NCI-H774 (cell line): Measurements from ENCODE around the gene RNF168.
"Not testable (repeated sequence)": the region's sequence is repeated elsewhere in the genome, so short reads cannot be mapped to it uniquely, and the experiment has no call there.

Experiments used
- DNase-seq: peaks from one replicate; lab custom pipeline; 2025; lab: John Stamatoyannopoulos, UW

RNF168 gene

DNA sequence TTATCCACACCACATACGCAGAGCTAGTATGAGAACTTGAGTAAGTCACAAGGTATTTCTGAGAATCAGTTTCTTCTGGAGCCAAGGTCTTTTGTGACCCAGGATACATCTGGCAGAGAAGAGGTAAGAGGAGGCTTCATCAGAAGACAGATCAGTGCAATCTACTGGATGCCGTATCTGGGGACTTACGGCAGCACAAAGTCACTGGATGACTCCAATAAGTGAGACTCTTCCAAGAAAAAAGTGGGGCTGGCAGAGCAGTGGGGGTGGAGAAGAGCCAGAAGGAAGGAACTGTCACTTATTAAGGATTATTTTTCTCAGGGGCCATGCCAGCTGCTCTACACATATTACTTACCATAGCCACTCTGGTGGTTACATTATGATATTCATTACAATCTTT is 39.8 kb downstream of the RNF168 start:
- DNase-seq, result no peak

DNA sequence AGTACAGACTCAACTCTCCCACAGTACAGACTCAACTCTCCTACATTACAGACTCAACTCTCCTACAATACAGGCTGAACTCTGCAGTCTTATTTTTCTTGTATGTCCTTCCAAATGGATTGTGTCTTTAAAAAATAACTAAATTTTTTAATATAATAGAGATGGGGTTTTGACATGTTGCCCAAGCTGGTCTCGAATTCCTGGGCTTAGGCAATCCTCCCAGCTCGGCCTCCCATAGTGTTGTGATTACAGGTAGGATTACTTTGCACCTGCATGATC is 40.2 kb downstream of the RNF168 start:
- no peak for DNase-seq

DNA sequence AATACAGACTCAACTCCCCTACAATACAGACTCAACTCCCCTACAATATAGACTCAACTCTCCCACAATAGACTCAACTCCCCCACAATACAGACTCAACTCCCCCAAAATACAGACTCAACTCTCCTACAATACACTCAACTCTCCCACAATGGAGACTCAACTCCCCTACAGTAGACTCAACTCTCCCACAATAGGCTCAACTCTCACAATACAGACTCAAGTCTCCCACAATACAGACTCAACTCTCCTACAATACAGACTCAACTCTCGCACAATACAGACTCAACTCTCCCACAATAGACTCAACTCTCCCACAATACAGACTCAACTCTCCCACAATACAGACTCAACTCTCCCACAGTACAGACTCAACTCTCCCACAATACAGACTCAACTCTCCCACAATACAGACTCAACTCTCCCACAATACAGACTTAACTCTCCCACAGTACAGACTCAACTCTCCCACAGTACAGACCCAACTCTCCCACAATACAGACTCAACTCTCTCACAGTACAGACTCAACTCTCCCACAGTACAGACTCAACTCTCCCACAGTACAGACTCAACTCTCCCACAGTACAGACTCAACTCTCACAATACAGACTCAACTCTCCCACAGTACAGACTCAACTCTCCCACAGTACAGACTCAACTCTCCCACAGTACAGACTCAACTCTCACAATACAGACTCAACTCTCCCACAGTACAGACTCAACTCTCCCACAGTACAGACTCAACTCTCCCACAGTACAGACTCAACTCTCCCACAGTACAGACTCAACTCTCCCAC is 40.7 kb downstream of the RNF168 start:
- not testable (repeated sequence) for DNase-seq

DNA sequence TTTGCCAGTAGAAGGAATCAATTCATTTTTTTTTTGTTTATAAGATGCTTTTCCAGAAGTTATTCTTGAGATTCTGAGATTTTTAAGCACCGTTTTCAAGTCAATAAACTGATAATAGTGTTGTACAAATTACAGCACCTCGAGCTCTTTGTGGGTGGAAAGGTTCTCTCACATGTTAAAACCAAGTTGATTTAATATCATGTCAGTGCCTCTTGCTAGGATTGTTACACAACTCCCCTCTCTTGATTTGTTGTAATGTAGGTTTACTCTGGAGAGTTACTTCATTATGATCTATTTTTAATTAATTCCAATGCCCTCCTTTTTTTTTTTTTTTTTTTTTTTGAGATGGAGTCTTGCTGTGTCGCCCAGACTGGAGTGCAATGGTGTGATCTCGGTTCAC is 45.5 kb downstream of the RNF168 start:
- no peak for DNase-seq

DNA sequence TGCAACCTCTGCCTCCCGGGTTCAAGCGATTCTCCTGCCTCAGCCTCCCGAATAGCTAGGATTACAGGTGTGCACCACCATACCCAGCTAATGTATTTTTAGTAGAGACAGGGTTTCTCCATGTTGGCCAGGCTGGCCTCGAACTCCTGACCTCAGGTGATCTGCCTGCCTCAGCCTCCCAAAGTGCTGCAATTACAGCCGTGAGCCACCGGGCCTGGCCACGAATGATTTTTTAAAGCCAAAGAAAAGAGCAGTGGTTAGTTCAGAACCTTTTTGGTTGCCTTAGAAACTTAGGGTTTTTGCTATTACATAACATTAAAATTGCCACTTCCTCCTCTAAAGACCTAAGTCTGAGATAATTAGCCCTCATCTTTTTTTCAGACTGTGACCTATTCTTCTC is 46.1 kb downstream of the RNF168 start:
- not testable (repeated sequence) for DNase-seq

DNA sequence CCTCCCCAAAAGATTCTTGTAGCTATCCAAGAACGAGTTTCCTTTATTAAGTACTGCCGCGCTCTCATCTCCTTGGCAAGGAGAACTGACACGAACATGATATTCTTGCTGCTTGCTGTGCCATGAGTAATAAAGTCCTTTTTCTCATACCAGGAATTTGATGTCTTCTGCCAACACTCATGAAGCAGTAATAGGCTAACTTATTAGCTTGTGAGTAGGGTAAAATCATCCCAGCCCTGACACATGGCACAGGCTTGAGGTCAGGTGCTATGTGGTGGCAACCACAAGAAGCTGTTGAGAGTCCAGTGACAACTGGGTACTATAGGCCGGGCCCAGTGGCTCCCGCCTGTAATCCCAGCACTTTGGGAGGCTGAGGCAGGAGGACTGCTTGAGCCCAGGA is 48.6 kb downstream of the RNF168 start:
- no peak for DNase-seq

DNA sequence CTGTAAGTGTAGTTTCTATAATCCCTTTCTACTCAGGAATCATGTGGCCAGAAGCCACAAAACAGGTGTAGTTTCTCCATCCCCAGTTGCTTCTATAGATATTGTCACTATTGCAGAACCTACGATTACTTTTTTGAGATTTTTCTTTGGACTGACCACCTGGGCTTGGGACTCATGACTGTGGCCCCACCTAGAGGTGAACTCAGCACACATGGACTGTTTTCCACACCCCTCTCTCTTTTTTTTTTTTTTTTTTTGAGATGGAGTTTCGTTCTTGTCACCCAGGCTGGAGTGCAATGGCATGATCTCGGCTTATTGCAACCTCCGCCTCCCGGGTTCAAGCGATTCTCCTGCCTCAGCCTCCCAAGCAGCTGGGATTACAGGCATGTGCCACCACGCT is 58.2 kb downstream of the RNF168 start:
- not testable (repeated sequence) for DNase-seq

DNA sequence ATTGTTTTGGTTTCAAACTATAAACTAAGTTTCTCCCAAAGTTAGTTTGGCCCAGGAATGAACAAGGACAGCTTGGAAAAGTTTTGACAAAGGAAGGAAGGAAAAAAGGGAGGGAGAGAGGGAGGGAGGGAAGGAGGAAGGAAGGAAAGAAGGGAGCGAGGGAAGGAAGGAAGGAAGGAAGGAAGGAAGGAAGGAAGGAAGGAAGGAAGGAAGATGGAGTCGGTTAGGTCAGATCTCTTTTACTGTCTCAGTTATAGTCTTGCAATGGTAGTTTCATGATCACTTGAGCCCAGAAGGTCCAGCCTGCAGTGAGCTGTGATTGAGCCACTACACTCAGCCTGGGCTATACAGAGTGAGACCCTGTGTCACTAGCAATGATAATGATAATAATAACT is 59.1 kb downstream of the RNF168 start:
- DNase-seq, result no peak

DNA sequence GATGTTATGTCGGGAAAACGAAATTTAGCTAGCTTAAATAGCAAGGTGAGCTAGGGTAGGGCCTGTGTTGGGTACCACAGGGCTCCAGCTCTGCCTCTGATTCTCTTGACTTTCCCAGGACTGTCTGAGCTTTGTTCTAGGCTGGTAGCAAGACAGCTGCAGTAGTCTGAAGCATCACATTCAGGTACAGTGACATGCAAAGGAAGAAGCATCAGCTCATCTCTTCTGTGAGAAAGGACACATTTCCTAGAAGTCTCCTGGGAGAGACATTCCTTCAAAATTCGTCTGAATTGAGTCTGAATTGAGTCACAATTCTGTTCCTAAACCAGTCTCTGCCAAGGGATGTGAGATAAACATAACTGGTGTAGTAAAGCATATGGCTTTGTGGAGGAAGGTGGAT is 62.9 kb downstream of the RNF168 start:
- DNase-seq, result no peak

DNA sequence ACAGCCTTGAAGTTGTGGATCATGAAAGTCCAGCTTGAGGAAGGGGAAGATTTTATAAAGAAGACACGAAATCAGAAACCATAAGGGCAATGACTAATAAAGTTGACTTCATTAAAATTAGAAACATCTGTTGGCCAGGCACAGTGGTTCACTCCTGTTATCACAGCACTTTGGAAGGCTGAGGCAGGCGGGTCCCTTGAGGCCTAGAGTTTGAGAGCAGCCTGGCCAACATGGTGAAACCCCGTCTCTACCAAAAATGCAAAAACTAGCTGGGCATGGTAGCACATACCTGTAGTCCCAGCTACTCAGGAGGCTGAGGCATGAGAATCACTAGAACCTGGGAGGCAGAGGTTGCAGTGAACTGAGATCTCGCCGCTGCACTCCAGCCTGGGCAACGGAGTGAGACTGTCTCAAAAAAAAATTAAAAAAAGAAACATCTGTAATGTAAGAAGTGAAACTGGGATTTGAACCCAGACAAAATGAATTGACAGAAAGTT is 63.5 kb downstream of the RNF168 start:
- no peak for DNase-seq

DNA sequence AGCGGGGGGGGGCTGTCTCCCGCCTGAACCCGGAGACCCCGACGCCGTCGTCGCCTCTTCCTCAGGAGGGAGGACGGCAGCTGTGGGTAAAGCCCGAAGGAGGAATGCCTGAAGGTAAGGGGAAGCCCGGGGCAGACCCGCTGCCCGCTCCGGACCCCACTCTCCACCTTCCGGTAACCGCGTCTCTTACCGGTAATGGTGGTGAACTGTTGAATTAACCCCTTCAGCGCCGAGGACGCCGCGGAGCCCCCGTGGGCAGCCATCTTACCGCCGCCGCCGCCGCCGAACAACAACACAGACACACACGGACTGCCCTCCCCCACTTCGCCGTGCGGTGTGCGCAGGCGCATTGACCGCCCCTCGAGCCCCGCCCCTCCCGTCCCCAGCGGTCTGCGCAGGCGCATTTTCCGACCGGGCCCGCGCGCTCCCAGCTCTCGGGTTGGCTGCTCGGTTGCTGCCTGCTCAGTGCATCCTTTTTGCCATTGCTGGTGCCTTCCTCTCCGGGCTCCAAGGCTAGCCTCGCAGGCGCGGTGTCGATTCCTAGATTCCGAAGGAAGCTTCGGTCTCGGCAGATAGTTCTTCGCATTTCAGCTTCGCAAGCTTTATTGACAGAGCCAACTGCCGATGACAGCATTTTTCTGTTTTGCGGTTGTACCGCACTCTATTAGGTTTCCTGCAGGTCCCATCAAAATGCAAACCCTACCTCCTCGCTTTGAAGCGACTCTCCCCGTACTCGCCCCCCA is 71.3 kb downstream of the RNF168 start, which contains the start of gene UBXN7:
TSS of gene UBXN7 (minus strand) at position 291 of the 743 bp plus-strand sequence. CDS start at position 263, 28 bp downstream.
- peak; percentile 97 for DNase-seq

DNA sequence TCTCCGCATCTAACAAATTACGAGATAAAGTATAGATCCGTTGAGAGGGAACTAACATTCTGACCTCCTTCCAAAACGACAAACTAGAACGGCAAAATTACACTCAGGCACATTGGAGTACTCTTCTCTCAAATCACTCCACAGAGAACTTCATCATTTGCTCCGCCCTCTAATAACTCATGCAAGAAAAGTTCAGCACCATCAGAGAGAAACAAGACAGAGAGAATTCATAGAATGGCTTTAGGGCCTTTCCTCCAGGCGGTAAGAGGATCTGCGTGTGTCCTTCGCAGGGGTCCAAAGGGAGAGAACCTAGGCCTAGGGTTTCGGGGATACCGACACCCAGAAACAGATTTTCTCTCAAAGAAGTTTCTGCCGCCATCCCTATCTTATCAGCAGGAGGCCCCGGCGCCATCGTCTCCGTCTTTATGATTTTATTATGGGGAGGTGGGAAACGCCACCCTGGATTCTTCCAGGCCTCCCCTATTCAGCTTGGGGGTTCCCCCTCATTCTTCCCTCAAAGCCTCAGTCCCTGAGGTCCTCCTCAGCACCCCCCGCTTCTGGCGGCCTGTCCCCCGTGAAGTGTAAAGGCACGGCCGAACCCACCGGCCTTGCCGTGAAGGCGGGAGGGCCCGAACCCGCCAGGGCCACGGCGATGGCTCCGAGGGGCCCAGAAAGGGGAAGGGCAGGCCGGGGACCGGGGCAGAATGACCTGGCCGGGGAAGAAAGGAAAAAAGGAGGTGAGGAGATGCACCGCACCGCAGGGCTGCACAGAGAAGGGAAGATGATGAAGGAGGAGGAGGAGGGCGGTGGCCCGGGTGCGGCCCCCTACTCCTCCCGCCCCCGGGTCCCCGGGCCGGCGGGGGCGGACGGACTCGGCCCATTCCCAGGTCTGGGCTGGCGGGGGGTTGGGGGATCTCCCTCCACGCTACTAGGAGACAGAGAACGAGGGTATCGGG is 72.1 kb downstream of the RNF168 start:
- no peak for DNase-seq

DNA sequence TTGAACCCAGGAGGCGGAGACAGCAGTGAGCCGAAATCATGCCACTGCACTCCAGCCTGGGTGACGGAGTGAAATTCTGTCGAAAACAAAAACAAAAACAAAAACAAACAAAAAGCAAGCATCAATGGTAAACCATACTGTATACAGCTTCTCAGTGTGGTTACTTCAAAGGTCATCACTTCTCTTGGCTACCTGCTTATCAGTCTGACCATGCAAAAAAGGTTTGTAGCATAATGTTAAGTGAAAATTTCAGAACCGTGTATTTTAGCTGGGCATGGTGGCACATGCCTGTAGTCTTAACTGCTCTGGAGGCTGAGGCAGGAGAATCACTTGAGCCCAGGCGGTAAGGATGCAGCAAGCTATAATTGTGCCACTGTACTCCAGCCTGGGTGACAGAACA is 75.5 kb downstream of the RNF168 start:
- DNase-seq, result no peak

DNA sequence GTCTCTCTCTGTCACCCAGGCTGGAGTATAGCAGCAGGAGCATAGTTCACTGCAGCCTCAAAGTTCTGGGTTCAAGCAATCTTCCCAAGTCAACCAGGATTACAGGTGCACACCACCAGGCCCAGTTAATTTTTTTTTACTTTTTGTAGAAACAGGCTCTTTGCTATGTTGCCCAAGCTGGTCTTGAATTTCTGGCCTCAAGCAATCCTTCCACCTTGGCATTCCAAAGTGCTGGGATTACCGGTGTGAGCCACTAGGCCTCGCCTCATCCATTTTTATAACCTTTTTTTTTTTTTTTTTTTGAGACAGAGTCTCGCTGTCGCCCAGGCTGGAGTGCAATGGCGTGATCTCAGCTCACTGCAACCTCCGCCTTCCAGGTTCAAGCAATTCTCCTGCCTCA is 79.1 kb downstream of the RNF168 start:
- DNase-seq, result not testable (repeated sequence)

DNA sequence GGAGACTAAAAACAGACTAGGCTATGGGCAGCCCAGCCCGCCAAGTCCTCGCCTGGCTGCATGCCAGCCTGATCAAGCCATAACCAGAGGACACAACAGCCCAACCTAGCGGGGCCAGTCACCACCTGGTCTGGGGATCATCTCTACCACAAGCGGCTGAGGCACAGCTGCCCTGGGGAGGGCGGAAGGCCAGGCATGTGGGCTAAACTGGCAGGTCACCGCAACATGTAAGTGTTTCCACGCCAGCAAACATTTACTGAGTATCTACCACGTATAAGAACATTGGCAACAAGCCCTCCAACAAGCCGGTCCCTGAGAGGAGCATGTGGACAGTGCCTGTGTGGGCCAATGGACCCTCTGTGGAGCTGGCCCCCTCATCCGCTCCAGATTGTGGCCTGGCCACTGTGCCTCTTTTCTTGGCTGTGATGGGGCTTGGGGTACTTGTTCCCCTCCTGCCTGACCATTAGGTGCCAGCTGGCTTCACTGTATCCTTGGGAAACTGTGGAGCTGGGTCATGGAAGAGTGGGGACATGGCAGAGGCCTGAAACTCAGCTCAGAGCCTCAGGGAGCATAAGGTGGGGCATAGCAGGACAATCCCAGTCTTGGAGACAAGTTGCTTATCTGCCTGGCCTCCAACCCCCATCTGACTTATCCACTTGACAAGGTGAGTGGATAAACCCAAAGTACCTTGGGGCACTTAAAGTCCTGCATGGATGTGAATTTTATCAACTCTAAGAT is 80.4 kb downstream of the RNF168 start:
- peak; percentile 85 for DNase-seq

DNA sequence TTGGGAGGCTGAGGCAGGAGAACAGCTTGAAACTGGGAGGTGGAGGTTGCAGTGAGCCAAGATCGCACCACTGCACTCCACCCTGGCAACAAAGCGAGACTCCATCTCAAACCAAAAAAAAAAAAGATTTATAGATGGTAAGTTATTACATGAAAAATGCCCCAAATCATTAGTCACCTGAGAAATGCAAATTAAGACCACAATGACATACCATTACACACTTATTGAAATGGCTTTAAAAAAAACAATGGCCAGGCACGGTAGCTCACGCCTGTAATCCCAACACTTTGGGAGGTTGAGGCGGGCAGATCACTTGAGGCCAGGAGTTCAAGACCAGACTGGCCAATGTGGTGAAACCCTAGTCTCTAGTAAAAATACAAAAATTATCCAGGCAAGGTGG is 81.9 kb downstream of the RNF168 start:
- DNase-seq, result not testable (repeated sequence)

DNA sequence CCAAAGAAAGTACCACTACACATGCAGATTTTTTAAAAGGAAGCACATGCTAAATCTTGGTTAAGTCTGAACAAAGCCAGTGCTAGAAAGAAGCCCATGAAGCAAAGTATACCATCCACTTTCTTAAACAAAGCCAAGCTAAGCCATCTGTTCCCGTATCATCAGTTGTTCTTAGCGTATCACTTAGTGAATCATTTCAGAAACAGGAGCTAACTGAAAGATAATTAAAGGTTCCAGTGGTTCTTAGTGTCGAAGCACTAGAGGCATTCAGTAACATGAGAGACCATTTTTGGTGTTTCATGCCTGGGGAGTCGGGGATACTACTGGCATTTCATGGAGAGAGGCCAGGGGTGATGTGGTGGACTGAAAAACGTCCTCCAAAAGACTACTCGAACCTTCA is 84.2 kb downstream of the RNF168 start:
- DNase-seq, result no peak
